ENCODE measurements around the gene HFE.
"Not testable (repeated sequence)": the region's sequence is repeated elsewhere in the genome, so short reads cannot be mapped to it uniquely, and the experiment has no call there.

HFE gene, protein sequence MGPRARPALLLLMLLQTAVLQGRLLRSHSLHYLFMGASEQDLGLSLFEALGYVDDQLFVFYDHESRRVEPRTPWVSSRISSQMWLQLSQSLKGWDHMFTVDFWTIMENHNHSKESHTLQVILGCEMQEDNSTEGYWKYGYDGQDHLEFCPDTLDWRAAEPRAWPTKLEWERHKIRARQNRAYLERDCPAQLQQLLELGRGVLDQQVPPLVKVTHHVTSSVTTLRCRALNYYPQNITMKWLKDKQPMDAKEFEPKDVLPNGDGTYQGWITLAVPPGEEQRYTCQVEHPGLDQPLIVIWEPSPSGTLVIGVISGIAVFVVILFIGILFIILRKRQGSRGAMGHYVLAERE

GRCh38 chr6:26087284-26088115, at the start of gene HFE:
TSS of gene HFE (plus strand) at chr6:26087429. CDS start at chr6:26087441, 12 bp downstream.
- DNase-seq (ENCODE audit: low spot score): peak; percentile 24

GRCh38 chr6:26041946-26042345, 45.3 kb upstream of the HFE start:
- no peak for DNase-seq (ENCODE audit: low spot score)

DNA sequence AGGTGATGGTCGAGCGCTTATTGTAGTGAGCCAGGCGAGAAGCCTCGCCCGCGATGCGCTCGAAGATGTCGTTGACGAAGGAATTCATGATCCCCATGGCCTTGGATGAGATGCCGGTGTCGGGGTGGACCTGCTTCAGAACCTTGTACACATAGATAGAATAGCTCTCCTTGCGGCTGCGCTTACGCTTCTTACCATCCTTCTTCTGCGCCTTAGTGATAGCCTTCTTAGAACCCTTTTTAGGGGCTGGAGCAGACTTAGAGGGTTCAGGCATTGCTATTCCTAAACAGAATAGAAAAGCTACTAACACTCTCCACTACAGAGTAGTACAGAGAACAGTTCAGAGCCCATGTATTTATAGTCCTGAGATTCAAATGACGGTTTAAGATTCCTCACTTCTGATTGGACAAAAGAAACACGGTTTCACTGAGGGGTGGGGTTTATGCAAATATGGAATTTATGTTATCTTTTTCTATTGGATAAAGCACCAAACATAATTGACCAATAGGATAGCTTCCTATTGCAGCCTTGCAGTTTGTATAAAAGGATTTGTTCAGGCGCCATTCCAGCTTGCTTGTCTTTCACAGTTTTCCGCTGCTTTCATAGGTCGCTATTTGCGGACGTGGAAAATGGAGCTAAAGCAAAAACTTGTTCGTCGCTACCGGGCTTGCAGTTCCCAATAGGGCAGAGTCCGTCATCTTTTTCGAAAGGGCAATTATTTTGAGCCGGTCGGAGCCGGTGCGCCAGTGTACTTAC, 43.7 kb upstream of the HFE start:
- peak; percentile 90 for DNase-seq (ENCODE audit: low spot score)

GRCh38 chr6:26044140-26045064, 42.8 kb upstream of the HFE start:
- no peak for DNase-seq (ENCODE audit: low spot score)

DNA sequence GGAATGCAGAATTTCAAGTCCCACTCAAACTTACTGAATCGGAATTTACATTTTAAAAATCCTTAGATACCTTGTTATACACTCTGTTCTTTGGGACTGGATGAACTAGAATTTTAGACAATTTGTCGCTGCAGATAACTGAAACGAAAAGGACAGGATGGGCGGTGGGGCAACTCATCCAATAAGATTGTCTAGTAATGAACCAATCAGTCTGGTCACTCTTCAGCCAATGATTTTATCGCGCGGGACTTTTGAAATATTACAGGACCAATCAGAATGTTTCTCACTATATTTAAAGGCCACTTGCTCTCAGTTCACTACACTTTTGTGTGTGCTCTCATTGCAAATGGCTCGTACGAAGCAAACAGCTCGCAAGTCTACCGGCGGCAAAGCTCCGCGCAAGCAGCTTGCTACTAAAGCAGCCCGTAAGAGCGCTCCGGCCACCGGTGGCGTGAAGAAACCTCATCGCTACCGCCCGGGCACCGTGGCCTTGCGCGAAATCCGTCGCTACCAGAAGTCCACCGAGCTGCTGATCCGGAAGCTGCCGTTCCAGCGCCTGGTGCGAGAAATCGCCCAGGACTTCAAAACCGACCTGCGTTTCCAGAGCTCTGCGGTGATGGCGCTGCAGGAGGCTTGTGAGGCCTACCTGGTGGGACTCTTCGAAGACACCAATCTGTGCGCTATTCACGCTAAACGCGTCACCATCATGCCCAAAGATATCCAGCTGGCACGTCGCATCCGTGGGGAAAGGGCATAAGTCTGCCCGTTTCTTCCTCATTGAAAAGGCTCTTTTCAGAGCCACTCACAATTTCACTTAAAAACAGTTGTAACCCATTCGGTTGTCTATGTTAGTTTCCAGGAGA, 41.9 kb upstream of the HFE start:
- peak; percentile 80 for DNase-seq (ENCODE audit: low spot score)

DNA sequence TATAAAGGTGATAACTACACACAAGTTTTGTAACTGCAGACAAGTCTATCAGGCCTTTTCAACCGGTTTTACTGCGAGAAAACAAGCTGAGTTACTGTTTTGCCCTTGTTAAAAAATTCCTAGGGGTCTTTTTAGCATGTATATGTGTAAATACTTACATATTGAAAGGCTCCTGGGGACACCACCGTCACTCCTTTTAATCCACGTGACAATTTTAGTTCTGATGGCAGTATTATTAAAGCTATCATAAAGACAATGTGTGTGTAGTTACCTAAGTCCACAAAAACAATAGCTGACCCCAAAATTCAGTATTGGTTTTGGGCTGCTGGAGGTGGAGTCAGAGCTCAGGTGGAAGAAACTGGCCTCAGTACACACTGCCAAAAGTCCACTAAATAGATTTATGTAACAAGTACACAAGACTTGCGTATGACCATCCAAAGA, 41.3 kb upstream of the HFE start:
- DNase-seq (ENCODE audit: low spot score): no peak

DNA sequence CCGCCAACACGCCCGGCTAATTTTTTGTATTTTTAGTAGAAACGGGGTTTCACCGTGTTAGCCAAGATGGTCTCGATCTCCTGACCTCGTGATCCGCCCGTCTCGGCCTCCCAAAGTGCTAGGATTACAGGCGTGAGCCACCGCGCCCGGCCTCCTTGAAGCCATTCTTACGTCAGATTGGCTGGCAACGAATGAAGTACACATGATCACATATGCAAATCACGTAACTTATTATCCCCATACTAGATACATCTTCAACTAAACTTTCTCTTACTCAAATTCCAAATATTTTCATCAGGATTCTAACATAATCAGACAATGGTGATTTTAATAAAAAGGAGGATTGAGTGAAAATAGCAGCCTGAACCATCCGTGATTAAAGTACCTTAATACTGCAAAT, 39.9 kb upstream of the HFE start:
- DNase-seq (ENCODE audit: low spot score): not testable (repeated sequence)

DNA sequence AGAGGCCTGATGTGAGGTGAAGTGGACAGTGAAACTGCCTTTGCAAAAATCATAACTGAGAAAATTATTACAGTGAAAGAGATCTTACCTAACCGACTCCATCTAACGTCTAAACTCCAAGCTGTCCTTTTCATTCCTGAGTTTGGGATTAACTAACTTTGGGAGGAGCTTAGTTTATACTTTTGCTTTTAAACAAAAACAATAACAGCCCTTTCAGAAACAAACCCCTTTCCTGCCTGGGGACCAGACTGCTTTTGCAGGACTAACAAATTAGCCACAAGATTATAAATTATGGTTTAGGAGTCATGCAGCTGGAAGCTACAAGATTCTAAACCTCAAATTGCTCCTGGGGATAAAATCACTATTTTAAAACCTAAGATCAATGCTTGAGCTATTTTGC, 38.6 kb upstream of the HFE start:
- no peak for DNase-seq (ENCODE audit: low spot score)

DNA sequence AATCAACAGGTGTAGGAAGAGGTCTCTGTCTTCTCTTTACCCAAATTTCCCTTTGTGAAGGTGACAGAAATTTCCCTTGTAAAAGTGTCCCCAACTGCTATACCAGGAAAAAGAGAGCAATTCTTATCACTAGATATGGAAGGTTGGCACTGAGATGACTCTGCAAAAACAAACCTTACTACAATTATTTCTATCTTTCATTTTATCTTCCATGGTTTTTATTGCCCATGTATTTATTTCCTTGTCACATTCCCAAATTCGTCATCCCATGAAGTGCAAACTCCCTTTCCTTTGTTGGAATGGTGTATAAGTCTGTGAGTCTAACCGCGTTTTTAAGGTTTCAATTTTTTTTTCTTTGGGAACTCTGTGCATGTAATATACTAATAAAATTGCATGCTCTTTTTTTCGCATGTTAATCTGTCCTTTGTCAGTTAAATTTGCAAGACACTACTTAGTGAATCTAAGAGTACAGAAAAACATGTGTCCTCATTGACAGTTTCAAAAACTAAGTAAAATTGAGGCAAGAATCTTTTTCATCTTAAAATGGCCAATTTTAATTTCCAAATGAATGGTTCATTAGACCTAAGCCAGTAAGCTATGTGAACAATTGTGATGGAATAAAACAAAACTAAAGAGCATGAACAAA, 35.4 kb upstream of the HFE start:
- no peak for DNase-seq (ENCODE audit: low spot score)

DNA sequence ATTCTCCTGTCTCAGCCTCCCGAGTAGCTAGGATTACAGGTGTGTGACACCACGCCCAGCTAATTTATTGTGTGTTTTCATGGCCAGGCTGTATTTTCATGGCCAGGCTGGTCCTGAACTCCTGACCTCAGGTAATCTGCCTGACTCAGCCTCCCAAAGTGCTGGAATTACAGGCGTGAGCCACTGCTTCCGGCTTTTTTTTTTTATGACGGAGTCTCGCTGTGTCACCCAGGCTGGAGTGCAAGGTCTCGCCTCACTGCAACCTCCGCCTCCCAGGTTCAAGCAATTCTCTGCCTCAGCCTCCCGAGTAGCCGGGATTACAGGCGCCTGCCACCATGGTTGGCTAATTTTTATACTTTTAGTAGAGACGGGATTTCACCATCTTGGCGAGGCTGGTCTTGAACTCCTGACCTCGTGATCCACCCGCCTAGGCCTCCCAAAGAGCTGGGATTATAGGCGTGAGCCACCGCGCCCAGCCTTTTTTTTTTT, 34.4 kb upstream of the HFE start:
- not testable (repeated sequence) for DNase-seq (ENCODE audit: low spot score)

DNA sequence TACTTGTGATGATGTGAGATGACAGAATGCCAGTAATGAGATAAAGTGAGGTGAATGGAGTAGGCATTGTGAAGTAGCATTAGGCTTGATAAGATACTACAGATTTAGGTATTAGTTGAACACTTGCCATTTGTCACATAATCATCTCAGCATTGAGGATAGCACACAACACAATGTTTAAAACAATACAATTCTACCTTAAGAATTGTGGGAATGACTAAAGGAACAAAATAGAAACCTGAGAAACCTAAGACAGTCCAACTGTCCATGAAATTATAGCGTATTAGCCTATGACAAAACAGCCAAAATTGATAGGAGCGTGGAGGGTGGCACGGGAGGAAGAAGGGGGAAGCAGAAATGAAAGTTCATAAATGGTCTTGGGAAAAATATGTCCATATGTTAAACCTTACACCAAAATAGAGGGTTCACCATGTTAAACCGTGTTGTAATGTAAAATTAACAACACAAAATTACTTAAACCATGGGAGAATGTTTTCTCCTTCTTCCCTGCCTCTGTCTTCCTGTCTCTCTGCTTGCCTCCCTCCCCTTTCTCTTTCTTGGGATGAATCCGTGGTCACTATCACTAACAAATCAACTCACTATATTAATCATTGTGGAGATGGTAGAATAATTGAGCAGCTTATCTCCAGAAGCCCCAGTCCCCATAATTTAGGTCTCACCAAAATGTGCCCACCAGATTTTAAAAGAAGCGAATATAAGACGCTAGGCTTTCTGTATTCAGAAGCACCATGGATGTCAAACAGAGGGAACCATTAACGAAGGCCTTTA, 33.0 kb upstream of the HFE start:
- no peak for DNase-seq (ENCODE audit: low spot score)

GRCh38 chr6:26054781-26055718, 32.2 kb upstream of the HFE start:
- DNase-seq (ENCODE audit: low spot score): peak; percentile 89

GRCh38 chr6:26055719-26056582, 31.3 kb upstream of the HFE start:
- peak; percentile 80 for DNase-seq (ENCODE audit: low spot score)

GRCh38 chr6:26056583-26057350, 30.5 kb upstream of the HFE start:
- DNase-seq (ENCODE audit: low spot score): peak; percentile 8

DNA sequence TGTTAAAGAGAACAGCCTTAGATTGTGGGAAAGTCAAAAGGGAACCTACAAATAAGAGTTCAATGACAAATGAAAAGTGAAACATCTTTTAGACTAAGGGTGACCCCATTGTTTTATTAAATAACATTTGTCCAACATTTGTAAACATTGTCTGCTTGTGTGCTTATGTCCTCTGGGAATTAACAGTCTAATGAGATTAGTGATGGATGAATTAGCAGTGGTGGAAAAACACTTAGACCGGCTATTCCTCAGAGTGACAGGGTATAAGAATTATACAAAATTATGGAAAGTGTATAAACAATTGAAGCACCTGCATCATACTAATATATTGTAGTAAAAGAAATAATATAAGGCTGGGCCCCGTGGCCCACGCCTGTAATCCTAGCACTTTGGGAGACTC, 29.3 kb upstream of the HFE start:
- DNase-seq (ENCODE audit: low spot score): no peak

GRCh38 chr6:26058477-26059033, 28.7 kb upstream of the HFE start:
- not testable (repeated sequence) for DNase-seq (ENCODE audit: low spot score)

Data from putamen (tissue), 1 donor.